ENCODE data around the gene CDH4.

Gene CDH4

DNA sequence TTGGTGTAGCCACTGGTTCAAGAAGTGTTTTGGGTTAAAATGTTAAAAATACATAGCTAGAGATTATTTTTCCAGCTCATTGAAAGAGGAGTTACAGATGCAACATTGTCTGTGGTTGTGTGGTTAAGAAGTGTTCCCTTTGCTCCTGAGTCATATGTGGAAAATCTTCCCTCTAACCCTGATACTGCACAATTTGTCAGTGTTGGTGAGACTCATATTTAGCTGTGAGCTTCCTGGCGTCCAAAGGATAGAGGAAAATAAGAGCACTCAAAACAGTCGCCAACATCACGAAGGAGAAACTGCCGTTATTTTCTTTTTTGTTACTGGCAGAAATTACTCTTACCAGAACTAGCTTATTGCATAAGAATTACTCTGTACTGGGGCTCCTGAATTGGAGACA lies 250.4 kb downstream of the CDH4 start:
- Mint-ChIP-seq H3K4me1 (ENCODE audit: low read depth) (peaks cover 4% of the 10 kb centered on the region), H3K4me3 (no peak overlapping the region), H3K27ac (no peak overlapping the region), H3K9me3 (no peaks in the 10 kb centered on the region), H3K36me3 (ENCODE audit: low read depth) (no peaks in the 10 kb centered on the region), H3K27me3 (ENCODE audit: low read depth) (no peaks in the 10 kb centered on the region)

DNA sequence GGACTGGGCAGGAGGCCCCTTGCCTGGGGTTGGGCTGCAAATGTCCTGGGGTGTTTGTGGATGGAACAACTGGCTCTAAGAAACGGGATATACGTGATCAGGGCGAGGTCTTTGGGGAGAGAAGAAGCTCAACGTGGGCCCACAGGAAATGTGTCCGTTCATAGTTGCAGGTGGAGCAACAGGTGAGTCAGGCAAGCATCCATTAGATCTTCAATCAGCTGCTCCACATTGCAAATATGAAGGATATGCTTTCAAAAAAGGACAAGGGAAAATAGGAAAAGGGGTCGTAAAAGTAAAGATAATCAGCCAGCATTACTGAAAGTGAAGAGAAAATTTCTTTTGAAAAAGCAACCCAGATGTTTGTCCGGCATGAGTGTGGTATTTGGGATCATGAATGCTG lies 251.0 kb downstream of the CDH4 start:
- Mint-ChIP-seq H3K9me3 (no peaks in the 10 kb centered on the region), H3K27me3 (ENCODE audit: low read depth) (no peaks in the 10 kb centered on the region), H3K27ac (no peak overlapping the region), H3K4me1 (ENCODE audit: low read depth) (peaks cover 4% of the 10 kb centered on the region), H3K36me3 (ENCODE audit: low read depth) (no peaks in the 10 kb centered on the region), H3K4me3 (no peak overlapping the region)

DNA sequence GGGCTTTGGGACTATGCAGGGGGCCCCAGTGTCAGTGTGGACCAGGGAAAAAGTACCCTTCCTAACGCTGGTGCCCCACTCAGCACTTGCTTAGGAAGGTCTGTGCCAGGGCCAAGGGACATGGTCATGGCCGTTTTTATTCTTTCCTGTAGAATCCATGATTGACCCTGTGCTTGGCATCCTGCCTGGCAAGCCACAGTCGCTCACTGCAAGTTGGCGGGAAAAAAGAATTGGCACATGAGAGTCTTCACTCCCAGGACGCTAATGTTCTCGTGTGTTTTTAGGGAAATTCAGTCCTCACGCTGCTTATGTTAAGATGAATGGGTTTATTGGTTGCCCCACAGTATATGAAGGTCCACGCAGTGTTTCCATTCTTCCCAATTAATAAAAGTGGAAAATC lies 253.4 kb downstream of the CDH4 start:
- no peak overlapping the region for H3K27ac Mint-ChIP-seq
- H3K4me1 Mint-ChIP-seq (ENCODE audit: low read depth), result peaks cover 4% of the 10 kb centered on the region
- no peaks in the 10 kb centered on the region for H3K9me3 Mint-ChIP-seq
- H3K4me3 Mint-ChIP-seq, result no peak overlapping the region
- H3K36me3 Mint-ChIP-seq (ENCODE audit: low read depth), result no peaks in the 10 kb centered on the region
- no peaks in the 10 kb centered on the region for H3K27me3 Mint-ChIP-seq (ENCODE audit: low read depth)

GRCh38 chr20:61507778-61508177 lies 255.7 kb downstream of the CDH4 start:
- no peaks in the 10 kb centered on the region for H3K9me3 Mint-ChIP-seq
- no peak overlapping the region for H3K27ac Mint-ChIP-seq
- H3K27me3 Mint-ChIP-seq (ENCODE audit: low read depth), result no peaks in the 10 kb centered on the region
- no peak overlapping the region for H3K4me3 Mint-ChIP-seq
- H3K4me1 Mint-ChIP-seq (ENCODE audit: low read depth), result no peaks in the 10 kb centered on the region
- H3K36me3 Mint-ChIP-seq (ENCODE audit: low read depth), result no peaks in the 10 kb centered on the region

DNA sequence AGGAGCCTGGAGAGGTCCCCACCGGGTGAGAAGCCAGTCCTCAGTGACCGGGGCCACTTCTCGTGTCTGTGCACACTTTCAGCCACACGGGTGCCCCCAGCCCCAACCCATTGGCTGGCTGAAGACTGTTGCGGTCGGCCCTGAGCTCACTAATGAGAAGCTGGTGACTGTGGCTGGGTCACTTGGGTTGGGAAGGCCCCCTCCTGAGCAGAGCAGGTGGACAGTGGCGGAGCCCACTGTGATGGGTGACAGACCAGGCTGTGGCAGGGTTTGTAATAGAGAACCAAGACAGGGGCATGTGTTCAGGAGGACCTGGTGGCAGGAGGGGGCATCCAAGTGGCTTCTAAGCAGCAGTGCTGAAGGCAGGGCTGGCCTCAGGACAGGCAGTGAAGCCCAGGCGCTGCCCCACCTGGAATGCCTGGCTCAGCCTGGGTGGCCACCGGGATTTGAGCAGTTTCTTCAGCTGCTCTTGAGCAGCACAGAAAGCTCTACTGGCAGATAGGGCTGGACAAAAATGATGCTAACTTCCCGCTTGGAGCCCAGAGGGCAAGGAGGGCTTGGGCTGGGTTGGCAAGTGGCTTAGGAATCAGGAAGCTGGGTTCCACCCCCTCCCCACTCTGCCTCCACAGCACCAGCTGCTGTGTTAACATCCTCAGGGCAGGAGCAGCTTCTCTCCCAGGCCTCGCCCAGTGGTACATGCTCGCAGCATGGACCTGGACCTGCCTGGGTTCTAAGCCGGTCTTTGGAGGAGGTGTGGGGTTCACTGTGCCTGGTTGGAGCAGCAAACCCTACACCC lies 256.4 kb downstream of the CDH4 start:
- H3K4me3 Mint-ChIP-seq, result no peak overlapping the region
- H3K4me1 Mint-ChIP-seq (ENCODE audit: low read depth), result no peaks in the 10 kb centered on the region
- no peak overlapping the region for H3K27ac Mint-ChIP-seq
- no peaks in the 10 kb centered on the region for H3K9me3 Mint-ChIP-seq
- H3K27me3 Mint-ChIP-seq (ENCODE audit: low read depth), result no peaks in the 10 kb centered on the region
- H3K36me3 Mint-ChIP-seq (ENCODE audit: low read depth), result no peaks in the 10 kb centered on the region

- Mint-ChIP-seq H3K4me3 (no peak overlapping the region), H3K4me1 (ENCODE audit: low read depth) (no peaks in the 10 kb centered on the region), H3K27ac (no peak overlapping the region), H3K36me3 (ENCODE audit: low read depth) (no peaks in the 10 kb centered on the region), H3K27me3 (ENCODE audit: low read depth) (no peaks in the 10 kb centered on the region), H3K9me3 (no peaks in the 10 kb centered on the region)
Measured at GRCh38 chr20:61510778-61511330, 258.8 kb downstream of the CDH4 start.

DNA sequence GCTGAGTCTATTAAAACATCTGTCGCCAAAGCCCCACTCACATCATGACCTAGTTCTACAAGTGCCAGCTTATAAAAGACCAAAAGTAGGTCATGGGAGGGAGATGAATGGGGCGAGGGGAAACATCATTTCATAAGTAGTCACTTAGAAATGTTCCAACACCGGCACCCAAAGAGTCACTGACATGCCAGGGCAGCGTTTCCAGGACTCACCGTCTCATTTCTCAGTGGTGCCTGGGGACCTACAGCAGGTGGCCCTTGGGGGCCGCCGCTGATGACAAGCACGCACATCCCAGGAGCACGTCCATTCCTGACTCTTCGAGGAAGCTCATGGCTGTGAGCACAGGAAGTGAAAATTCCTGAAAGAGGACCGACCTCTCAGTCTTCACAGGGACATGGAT lies 260.4 kb downstream of the CDH4 start:
- Mint-ChIP-seq H3K36me3 (ENCODE audit: low read depth) (no peaks in the 10 kb centered on the region), H3K4me3 (no peak overlapping the region)

GRCh38 chr20:61513124-61514017 lies 261.3 kb downstream of the CDH4 start:
- H3K4me3 Mint-ChIP-seq, result no peak overlapping the region
- H3K36me3 Mint-ChIP-seq (ENCODE audit: low read depth), result no peaks in the 10 kb centered on the region
- H3K27ac Mint-ChIP-seq, result no peak overlapping the region
- no peaks in the 10 kb centered on the region for H3K4me1 Mint-ChIP-seq (ENCODE audit: low read depth)
- H3K27me3 Mint-ChIP-seq (ENCODE audit: low read depth), result no peaks in the 10 kb centered on the region
- no peaks in the 10 kb centered on the region for H3K9me3 Mint-ChIP-seq

More for the DNA sequence above, 260.4 kb downstream of the CDH4 start:
- H3K9me3 Mint-ChIP-seq, result no peaks in the 10 kb centered on the region
- H3K27ac Mint-ChIP-seq, result no peak overlapping the region
- H3K4me1 Mint-ChIP-seq (ENCODE audit: low read depth), result no peaks in the 10 kb centered on the region
- H3K27me3 Mint-ChIP-seq (ENCODE audit: low read depth), result no peaks in the 10 kb centered on the region

- Mint-ChIP-seq H3K4me1 (ENCODE audit: low read depth) (no peaks in the 10 kb centered on the region), H3K27me3 (ENCODE audit: low read depth) (no peaks in the 10 kb centered on the region), H3K36me3 (ENCODE audit: low read depth) (no peaks in the 10 kb centered on the region), H3K27ac (no peak overlapping the region), H3K4me3 (no peak overlapping the region), H3K9me3 (peaks cover 5% of the 10 kb centered on the region)
Measured at GRCh38 chr20:61514018-61514365, 261.9 kb downstream of the CDH4 start.

DNA sequence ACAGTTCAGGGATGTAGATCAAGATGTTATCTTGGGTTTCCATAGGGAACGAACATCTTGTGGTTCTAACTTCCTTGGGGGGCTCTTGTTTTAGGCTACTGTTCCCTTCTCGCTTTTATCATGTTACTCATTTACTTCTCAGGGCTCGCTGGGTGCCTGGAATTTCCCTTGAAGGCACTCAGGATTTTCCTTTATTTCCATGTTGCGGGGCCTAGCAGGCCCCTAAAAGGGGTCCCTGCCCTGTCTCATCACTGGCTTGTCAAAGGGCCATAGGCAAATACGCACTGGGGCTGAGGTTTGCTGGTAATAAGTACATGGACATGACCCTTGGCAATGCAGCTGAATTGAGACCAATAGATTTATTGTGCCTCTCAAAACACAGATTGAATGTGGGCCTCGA lies 262.3 kb downstream of the CDH4 start:
- H3K4me1 Mint-ChIP-seq (ENCODE audit: low read depth), result no peaks in the 10 kb centered on the region
- no peak overlapping the region for H3K27ac Mint-ChIP-seq
- H3K4me3 Mint-ChIP-seq, result no peak overlapping the region
- H3K27me3 Mint-ChIP-seq (ENCODE audit: low read depth), result no peaks in the 10 kb centered on the region
- H3K9me3 Mint-ChIP-seq, result peaks cover 5% of the 10 kb centered on the region
- H3K36me3 Mint-ChIP-seq (ENCODE audit: low read depth), result no peaks in the 10 kb centered on the region

DNA sequence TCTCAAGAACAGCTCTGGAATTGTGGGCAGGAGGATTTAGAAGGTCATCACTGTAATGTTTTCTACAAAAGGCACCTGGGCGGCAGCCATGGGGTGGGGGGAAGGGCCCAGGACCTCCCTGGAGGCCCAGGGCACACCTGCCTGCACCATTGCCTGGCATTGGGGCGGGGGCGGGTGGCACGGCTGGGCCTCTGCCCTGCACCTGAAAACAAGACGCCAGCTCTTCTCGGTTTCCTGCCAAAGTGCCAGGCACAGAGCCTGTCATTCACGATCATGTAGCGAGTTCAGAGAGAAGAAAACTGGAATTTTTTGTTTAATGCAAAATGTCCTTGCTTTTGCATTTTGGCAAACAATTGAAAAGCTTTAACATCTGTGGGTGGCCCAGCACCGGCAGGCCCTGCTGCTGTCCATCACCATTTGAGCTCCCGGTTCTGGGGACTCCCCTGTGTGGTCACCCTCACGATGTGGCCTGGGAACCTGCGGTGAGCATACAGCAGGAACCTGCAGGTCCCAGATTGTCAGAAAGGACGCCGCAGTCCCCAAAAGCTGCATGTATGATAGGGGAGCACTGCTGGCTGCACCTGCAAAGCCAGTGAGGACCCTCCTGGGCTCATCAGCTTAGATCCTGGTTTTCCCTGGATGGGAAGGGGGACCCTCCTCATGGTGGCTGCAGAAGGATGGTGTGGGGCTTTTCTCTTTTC lies 262.9 kb downstream of the CDH4 start:
- no peaks in the 10 kb centered on the region for H3K27me3 Mint-ChIP-seq (ENCODE audit: low read depth)
- no peaks in the 10 kb centered on the region for H3K4me1 Mint-ChIP-seq (ENCODE audit: low read depth)
- H3K36me3 Mint-ChIP-seq (ENCODE audit: low read depth), result no peaks in the 10 kb centered on the region
- peaks cover 5% of the 10 kb centered on the region for H3K9me3 Mint-ChIP-seq
- no peak overlapping the region for H3K4me3 Mint-ChIP-seq
- no peak overlapping the region for H3K27ac Mint-ChIP-seq

GRCh38 chr20:61515922-61516321 lies 263.9 kb downstream of the CDH4 start:
- no peaks in the 10 kb centered on the region for H3K4me1 Mint-ChIP-seq (ENCODE audit: low read depth)
- H3K4me3 Mint-ChIP-seq, result no peak overlapping the region
- H3K9me3 Mint-ChIP-seq, result peaks cover 5% of the 10 kb centered on the region
- no peaks in the 10 kb centered on the region for H3K27me3 Mint-ChIP-seq (ENCODE audit: low read depth)
- no peaks in the 10 kb centered on the region for H3K36me3 Mint-ChIP-seq (ENCODE audit: low read depth)
- H3K27ac Mint-ChIP-seq, result no peak overlapping the region

DNA sequence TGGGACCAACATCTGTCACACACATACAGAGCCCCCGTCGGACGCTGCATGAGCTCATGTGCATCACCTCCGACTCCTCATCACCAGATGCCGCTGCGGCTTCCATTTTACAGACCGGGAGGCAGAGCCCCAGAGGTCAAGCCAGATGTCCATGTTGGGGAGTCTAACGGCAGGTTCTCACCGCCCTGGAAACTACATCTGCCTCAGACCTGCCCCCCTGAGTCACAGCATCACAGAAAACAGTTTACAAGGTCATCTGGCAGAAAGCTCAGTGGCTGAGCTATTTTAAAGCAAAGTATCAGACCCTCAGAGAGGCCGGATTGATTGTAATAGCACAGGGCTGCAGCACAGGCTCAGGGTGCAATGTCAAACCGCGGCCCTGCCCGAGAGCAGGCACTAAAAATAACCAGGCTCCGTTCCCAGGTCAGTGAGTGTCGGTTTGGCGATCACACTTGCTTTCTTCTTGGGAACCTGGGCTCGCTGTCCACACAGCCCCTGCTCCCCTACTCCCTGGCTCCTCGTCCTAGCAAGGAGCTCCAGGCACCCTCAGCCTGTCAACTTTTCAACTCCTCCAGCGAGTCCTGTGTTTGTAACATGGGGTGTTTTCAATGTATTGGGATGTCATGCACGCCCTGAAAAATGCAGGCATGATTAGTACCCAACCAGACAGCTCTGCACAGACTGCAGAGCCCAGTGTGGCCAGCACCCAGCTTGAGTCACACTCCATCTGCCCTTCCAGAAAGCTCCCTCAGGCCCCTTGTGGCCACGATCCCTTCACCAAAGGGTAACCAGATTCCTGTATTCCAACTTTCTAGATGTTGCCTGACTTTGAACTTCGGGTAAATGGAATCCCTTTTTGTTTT lies 264.5 kb downstream of the CDH4 start:
- Mint-ChIP-seq H3K27me3 (ENCODE audit: low read depth) (no peaks in the 10 kb centered on the region), H3K9me3 (peaks cover 5% of the 10 kb centered on the region), H3K36me3 (ENCODE audit: low read depth) (no peaks in the 10 kb centered on the region), H3K4me1 (ENCODE audit: low read depth) (no peaks in the 10 kb centered on the region), H3K27ac (no peak overlapping the region), H3K4me3 (no peak overlapping the region)

DNA sequence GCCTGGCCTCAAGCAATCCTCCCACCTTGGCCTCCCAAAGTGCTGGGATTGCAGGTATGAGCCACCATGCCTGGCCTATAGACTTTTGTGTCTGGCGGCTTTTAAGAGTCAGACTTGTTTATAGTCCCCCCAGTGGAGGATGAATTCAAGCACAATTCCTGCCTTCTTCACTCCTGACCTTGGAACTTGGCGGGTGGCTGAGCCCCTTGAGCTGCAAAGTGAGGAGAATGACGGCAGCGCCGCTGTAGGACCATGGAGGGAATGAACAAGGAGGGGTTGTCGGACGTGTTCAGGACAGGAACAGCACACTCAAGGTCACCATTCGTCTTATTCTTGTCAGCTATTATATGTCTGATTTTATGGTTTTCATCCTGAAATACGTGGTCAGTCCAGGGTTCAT lies 265.4 kb downstream of the CDH4 start:
- no peaks in the 10 kb centered on the region for H3K27me3 Mint-ChIP-seq (ENCODE audit: low read depth)
- H3K4me1 Mint-ChIP-seq (ENCODE audit: low read depth), result no peaks in the 10 kb centered on the region
- no peaks in the 10 kb centered on the region for H3K36me3 Mint-ChIP-seq (ENCODE audit: low read depth)
- no peak overlapping the region for H3K27ac Mint-ChIP-seq
- no peak overlapping the region for H3K4me3 Mint-ChIP-seq
- H3K9me3 Mint-ChIP-seq, result peaks cover 5% of the 10 kb centered on the region
